Ectodermal cell (in vitro differentiated cells): ENCODE data around the gene COL4A5.

Experiments used
- H3K27ac ChIP-seq: 2 replicates; pipeline ENCODE4 v1.7.0; 2013; ENCODE audit warnings: mild to moderate bottlenecking, low read depth, low read length; ENCODE audit not compliant: insufficient read depth, poor library complexity, severe bottlenecking
- H3K27me3 ChIP-seq: 2 replicates; pipeline ENCODE4 v1.7.0; 2013; ENCODE audit warnings: mild to moderate bottlenecking, low read length; ENCODE audit not compliant: insufficient read depth, control insufficient read depth, poor library complexity, severe bottlenecking
- H3K36me3 ChIP-seq: one replicate; pipeline ENCODE4 v1.7.0; 2013; ENCODE audit warnings: low read length; ENCODE audit not compliant: control insufficient read depth, insufficient read depth
- H3K4me1 ChIP-seq: one replicate; pipeline ENCODE4 v1.7.0; 2013; ENCODE audit warnings: low read length; ENCODE audit not compliant: control insufficient read depth, insufficient read depth
- H3K4me3 ChIP-seq: 2 replicates; pipeline ENCODE4 v1.7.0; 2013; ENCODE audit warnings: low read depth, low read length, control low read depth; ENCODE audit not compliant: insufficient read depth
- H3K9me3 ChIP-seq: 2 replicates; pipeline ENCODE4 v1.7.0; 2013; ENCODE audit warnings: mild to moderate bottlenecking, low read length, moderate library complexity; ENCODE audit not compliant: control insufficient read depth
- WGBS, 2 experiments: methylation state at CpG; one replicate each; pipeline ENCODE4 v1.1.7; 2013; ENCODE audit warnings: missing lambda C conversion rate in 2 of 2; 5-methylcytosine and 5-hydroxymethylcytosine counted together

COL4A5 gene

DNA sequence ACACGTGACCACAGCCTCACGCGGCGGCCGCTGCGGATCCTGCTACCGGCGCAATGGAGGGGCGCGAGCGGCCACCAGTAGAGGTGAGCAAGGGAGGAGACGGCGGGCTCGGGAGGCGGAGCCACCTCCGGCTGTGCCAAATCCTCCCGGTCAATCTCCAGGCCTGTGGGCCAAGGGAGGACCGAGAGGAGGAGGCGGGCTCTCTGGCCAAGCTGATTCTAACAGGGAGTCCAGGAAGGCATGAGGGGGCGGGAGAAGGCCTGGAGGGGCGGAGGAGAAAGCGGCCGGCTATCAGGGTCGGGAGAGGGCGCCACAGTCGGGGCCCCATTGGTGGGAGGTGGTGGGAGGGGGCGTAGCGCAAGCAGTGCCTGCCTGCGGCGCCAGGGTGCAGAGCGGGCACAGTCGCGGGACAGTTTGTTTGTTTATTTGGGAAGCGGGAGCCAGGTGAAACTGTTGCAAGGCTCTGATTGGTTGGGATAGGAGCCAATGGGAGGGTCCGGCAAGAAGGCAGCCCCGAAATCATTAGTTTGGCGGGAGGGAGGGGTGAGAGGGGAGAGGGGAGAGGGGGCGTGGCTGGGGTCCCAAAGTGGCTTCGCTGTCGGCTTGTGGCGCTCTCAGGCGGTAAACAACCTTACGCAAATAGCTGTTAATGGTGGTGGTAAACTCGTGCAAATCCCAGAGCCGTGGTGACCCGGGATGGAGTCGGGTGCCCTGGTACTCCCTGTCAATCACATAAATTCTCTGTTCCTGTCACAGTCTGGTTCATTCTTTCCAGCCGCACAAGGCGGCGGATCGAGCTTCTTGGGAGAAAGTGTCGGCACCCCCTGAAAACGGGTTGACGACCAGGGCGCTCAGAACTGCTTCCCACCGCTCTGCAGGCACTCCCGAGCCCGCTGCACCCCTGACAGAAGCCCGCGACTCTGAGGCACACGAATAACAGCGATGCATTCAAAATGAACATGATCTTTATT, 297.2 kb downstream of the COL4A5 start, which contains the start of gene IRS4:
Gene IRS4, minus strand, starts transcription at position 55 of the 971 bp plus-strand sequence.
- H3K36me3 ChIP-seq, result no peaks in the 10 kb centered on the region
- peaks cover 44% of the 10 kb centered on the region for H3K27me3 ChIP-seq
- peak within 1 kb of the TSS; percentile 54 for H3K4me3 ChIP-seq
- 1% methylated on average over 61 to 62 of the region's 62 CpGs for WGBS, 2 experiments
- no peaks in the 10 kb centered on the region for H3K4me1 ChIP-seq
- no peak within 1 kb of the TSS for H3K27ac ChIP-seq
- H3K9me3 ChIP-seq, result no peaks in the 10 kb centered on the region

DNA sequence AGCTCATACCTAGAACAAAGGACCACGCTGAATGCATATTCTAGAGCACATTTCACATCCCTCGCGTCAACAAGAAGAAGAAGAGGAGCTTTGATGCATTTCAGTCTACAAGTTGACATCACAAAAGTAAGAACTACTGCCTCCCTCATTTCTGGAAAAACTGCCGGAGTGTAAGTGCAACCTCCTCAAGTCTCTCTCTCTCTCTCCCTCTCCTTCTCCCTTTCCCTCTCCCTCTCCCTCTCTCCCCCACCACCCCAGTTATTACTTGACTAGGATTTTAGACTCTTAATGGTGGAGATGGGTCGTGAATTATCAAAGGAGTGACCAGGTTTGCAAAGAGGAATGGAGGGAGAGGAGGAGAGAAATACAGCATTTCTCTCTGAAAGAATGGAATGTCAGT, 298.1 kb downstream of the COL4A5 start:
- no peaks in the 10 kb centered on the region for H3K36me3 ChIP-seq
- peak overlapping the region; percentile 54 for H3K4me3 ChIP-seq
- H3K27me3 ChIP-seq, result peaks cover 34% of the 10 kb centered on the region
- H3K4me1 ChIP-seq, result no peaks in the 10 kb centered on the region
- 12 to 19% methylated on average over 5 of the region's 5 CpGs for WGBS, 2 experiments
- H3K27ac ChIP-seq, result no peak overlapping the region
- H3K9me3 ChIP-seq, result no peaks in the 10 kb centered on the region

DNA sequence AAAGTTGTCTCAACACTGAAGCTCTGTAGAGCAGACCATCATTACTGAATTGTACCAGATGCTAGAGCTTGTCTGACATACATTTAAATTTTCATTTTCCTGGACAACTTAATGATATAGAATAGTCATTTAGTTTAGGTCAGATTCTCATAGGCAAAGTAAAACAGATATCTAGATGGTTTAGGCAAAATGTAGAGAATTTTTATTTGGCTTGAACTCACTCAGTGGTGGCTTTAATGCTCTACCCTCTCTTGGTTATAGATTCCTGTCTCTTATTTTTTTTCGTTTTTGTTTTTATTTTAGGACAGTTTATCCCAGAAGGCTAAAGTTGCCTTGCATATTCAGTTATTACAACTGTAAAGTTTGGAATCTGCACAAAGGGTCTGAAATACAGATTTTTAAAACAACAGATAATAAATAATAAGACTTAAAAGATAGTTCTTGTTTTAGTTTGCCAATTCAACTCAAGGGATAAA, 300.7 kb downstream of the COL4A5 start:
- peaks cover 8% of the 10 kb centered on the region for H3K27me3 ChIP-seq
- no peak overlapping the region for H3K4me3 ChIP-seq
- WGBS, 2 experiments, result 80% methylated on average over 1 of the region's 1 CpG; no CpG with 5 or more reads in 1 of the 2 experiments
- no peaks in the 10 kb centered on the region for H3K36me3 ChIP-seq
- no peaks in the 10 kb centered on the region for H3K9me3 ChIP-seq
- H3K4me1 ChIP-seq, result no peaks in the 10 kb centered on the region
- no peak overlapping the region for H3K27ac ChIP-seq
